DMS153 (cell line): ENCODE measurements around the gene DAPK3.
"Not testable (repeated sequence)": the region's sequence is repeated elsewhere in the genome, so short reads cannot be mapped to it uniquely, and the experiment has no call there.

ENCODE experiments used
- DNase-seq: peaks from one replicate; lab custom pipeline; 2025; lab: John Stamatoyannopoulos, UW

The DAPK3 gene

DNA sequence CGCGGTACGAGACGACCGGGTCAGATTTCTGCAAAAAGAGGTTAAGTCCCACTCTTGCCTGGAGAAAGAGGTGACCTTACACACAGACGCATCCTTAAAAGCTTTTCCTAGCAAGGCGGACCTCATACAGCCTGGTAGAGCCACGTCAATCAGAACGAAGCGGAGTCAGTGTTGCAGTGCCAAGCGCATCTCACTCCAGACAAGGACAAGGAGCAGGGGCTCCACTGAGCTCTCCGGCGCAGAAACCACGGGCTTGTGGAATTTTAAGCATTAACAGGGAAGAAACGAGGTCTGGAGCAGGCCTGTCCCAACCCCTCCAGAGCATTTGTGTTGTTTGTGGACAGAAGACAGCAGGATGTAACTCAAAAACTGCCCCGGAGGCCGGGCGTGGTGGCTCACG, 7.2 kb upstream of the DAPK3 start:
- DNase-seq: no peak

DNA sequence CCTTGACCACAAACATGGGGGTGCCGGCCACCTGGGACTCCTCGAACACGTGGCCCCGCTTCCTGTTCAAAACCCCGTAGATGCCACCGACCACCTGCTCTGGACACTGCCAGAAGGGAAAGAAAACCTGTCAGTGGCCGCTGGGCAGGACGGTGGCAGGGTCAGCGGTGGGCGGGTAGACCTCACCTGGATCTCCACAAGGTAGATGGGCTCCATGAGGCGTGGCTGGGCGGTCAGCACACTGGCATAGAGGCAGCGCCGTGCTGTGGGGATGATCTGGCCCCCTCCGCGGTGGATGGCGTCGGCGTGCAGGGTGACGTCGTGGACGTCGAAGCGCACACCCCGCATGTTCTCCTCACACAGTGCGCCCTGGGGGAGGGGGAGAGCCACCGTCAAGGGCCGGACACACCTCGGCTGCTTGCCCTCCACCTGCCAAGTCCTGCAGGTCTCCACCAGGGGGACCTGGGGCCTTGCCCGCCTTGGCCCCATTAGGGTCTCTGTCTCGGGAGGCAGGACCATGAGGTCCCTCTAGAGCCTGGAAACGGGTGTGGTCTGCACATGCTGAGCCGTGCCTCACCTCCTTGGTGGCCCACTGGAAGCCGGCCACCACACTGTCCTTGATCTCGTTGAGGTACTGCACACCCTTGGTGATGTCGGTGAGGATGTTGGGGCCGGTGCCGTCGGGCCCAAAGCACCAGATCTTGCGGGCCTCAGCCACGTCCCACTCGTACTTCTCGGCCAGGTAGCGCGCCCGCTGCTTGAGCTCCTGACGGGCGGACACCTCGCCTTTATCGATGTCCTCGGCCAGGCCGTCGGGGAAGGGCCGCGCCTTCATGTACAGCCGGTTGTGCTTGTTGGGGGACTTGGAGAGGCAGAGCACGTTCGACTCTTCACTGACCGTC, 6.6 kb upstream of the DAPK3 start:
- no peak for DNase-seq

DNA sequence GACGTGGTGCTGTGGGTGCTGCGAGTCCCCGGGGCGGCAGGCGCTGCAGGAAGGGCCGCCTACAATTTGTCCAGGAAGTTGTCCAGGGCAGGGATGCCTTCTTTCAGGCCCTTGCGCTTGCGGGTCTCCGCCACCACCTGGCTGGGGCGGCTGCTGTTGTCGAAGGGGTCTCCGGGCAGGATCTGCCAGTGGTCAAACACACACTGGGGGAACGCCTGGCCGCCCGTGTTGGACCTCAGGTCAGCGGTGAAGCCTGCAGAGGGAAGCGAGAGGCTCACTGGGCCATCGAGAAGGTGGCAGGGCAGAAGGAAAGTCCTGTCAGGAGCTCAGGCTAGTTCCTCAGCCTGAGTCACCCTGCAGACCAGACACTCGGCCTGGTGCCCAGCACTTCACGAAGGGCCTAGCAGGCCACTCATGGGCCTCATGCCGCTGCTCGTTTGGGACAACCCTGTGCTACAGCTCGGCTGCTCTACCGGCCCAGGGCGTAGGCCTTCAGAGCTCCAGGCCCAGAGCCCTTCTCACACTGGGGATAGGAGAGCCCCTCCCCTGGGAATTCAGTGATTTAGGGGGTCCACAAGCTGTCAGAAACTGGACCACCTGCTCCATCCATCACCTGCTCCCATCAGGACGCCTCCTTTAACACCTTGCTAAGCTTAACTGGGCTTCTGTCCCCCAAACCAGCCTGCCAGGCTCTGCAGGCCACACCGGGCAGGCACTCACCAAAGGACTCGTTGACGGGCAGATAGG, 5.8 kb upstream of the DAPK3 start:
- no peak for DNase-seq

DNA sequence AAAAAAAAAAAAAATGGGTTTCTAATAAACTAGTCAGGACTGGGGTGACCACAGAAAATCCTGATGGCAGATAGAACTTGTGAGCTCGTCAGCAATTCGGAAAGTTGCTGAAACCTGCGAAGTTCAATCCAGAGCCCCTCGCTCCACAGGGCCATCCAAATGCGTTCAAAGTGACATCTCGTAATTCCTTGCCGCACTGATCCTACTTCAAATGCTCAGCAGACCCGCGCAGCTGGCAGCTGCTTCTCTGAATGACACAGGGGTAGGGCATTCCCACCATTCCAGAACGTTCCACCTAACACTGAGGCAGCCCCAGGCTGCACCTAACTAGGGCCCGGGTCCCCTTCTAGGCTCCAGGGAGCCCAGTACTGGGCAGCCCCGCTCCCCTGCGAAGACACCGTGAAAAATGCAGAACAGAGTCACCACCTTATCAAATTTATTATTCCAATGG, 4.8 kb upstream of the DAPK3 start:
- DNase-seq: no peak

DNA sequence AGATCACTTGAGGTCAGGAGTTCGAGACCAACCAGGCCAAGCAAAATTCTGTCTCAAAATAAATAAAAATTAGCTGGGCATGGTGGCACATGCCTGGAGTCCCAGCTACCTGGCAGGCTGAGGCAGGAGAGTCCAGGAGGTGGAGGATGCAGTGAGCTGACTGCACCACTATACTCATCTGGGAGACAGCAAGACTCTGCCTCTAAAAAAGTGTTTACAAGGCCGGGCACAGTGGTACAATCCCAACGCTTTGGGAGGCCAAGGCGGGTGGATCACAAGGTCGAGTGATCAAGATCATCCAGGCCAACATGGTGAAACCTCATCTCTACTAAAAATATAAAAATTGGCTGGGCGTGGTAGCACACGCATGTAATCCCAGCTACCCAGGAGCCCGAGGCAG, 4.2 kb upstream of the DAPK3 start:
- no peak for DNase-seq

DNA sequence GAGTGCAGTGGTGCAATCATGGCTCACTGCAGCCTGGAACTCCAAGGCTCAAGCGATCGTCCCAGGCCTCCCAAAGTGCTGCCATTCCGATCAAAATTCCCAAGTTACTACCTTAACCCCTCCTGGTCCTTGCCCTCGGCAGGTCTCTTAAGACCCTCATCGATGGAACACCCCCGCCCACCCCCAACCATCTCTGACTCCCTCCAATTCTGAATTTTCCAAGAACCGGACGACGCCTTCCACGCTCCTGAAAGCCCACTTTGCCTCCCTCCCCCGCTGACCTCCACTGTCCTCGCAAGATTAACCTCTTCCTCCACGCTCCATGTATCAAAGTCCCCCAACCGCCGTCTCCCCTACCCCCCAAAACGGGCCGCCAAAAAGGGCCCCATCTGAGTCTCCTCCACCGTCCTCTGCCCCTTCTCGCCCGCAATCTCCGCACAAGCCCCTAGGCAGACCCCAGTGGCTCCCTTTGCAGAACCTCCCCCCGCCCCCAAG, 539 bp downstream of the DAPK3 start:
- DNase-seq: no peak

DNA sequence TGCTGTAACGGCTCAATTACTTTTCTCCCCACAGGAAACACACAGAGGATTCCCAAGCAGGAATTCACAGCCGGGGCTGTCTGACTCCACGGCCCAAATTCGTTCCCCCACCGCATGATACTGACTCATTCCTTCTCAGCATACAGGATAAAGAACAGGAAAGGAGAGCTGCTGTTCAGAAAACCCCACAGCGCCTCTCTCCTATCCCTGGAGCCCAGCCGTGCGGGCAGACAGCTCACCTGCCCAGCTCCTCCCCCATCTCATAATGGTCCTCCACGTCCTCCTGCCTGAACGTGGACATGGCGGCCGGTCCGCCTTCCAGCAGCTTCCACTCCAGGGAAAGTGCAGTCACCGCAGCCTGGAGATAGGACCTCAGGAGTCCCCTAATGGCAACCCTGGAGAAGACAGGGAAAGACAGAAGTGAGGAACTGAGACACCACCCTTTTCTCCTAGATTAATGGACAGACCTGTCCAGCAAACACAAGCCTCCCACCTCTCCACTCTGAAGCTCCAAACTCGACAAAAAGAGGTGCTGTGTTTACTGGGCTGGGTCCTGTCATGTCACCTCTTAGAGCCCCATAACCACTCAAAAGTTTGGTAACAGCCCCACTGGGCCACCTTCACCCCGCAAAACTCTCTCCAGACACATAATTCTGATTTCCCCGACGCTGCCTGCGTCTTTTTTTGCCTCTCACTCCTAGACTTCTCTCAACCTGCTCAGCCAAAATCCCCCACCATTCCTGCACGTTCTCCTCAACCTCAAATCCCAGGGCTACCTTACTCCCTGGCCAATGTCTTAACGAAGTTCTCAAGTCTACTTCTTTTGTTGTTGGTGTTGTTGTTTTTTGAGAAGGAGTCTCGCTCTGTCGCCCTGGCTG, 1.2 kb downstream of the DAPK3 start:
- no peak for DNase-seq

DNA sequence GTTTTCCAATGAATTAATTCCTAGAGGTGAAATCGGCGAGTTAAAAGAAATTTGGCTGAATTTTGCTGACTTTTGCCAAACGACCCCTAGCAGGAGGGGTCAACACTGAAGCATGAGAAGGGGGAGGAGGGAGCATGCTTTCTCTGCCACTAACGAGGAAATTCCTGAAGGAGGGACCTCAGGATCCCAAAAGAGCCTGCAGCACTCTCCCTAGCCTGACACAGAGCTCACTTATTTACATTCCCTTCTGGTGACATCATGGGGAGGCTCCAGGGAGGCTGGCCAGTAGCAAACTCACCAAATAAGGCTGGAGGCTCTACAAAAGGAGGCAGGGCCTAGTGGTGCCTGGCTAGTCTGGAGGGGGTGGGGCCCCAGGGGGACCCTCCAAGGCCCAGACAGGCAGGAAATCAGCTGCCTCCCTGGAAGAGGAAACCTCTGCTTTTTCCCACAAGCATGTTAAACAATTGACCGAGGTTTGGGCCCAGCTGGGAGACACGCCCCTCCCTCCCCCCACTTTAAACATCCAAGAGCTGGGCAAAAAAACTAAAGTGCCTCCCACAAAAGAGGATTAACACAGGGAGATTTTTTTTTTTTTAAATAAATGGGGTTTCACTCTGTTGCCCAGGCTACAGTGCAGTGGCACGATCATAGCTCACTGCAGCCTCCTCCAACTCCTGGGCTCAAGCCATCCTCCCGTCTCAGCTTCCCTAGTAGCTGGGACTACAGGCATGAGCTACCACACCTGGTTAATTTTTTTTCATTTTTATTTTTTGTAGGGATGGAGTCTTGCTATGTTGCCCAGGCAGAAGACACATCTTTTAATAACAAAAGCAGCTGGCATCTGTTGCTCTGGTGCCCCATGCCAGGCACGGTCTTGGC, 2.1 kb downstream of the DAPK3 start:
- DNase-seq: peak; percentile 45

DNA sequence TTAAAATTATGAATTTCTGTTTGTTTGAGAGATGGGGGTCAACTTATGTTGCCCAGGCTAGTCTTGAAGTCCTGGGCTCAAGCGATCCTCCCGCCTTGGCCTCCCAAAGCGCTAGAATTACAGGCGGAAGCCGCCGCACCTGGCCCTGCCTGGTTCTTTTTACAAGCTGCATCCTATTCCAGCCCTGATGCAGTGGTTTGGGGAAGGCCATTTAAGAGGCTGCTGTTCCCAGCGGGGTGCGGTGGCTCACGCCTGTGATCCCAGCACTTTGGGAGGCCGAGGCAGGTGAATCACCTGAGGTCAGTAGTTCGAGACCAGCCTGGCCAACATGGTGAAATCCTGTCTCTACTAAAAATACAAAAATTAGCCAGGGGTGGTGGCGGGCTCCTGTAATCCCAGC, 2.9 kb downstream of the DAPK3 start:
- not testable (repeated sequence) for DNase-seq

DNA sequence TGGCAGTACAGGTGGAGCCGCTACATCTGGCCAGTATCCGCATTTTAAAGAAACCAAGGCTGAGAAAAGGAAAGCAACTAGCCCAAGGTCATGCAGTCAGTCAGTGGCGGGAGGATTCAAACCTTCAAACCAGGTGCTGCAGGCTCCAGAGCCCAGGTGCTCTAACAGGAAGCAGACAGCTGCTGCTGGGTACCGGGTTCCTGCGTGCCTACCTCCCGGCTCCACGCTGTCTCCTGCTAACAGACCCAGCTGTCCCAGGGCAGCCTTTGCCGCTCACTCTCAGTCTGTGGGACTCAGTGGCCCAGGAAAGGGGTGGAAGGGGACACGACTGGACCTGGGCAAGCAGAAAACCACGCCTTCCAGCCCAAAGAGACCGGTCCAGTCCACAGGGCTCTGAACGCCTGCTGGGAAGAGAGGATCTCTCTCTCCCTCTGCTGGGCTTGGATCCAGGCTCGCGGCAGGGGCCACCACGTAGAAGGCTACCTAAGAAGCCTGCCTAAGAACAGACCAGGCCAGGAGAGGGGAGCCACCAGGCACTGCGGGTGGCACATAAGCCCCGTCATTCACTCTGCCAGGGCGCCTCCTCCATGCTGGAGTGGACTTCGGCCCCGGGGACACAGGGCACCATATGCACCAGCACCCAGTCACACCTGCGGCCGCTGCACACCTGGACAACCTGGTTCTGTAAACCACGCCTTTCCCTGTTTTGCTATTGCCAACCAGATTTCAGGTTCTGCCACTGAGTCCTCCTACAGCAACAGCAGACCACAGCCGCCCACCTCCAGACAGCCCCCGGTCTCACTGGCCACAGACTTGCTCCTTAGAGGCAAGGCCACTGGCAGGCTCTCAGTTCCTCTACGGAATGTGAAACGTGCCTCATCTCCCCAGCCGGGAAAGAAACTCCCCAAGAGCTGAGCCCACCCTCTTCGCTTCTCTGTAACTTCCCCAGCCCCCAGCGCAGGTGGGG, 4.6 kb downstream of the DAPK3 start:
- DNase-seq: no peak

DNA sequence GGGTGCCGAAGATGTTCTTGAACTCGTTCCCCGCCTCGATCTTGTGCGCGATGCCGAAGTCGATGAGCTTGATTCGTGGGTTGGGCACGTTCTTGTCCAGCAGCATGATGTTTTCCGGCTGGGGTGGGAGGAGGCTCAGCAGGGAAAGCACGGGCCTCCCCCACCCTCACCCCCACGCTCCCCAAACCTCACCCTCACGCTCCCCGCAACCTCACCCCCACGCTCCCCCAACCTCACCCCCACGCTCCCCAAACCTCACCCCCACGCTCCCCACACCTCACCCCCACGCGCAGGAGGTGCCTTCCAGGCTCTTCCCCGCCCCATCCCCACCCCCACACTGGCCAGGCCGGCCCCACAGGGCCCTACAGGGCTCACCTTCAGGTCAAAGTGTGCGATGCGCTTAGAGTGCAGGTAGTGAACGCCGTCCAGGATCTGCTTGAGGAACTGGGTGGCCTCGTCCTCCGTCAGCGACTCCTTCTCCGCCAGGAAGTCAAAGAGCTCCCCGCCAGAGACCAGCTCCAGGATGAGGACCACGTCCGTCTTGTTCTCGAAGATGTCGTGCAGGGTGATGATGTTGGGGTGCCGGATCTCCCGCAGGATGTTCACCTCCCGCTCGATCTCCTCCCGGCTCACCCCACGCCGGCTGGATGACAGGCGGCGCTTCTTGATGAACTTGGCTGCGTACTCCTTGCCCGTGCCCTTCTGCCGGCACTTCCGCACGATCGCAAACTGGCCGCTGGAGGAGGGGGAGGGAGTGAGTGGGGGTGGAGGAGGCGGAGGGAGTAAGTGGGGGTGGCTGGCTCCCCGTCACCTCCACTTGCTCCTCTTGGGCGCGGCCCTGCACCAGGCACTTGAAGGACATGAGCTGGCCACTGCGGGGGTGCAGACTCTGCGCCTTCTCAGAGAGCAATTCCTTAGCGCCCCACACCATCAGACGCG, 6.4 kb downstream of the DAPK3 start:
- no peak for DNase-seq

DNA sequence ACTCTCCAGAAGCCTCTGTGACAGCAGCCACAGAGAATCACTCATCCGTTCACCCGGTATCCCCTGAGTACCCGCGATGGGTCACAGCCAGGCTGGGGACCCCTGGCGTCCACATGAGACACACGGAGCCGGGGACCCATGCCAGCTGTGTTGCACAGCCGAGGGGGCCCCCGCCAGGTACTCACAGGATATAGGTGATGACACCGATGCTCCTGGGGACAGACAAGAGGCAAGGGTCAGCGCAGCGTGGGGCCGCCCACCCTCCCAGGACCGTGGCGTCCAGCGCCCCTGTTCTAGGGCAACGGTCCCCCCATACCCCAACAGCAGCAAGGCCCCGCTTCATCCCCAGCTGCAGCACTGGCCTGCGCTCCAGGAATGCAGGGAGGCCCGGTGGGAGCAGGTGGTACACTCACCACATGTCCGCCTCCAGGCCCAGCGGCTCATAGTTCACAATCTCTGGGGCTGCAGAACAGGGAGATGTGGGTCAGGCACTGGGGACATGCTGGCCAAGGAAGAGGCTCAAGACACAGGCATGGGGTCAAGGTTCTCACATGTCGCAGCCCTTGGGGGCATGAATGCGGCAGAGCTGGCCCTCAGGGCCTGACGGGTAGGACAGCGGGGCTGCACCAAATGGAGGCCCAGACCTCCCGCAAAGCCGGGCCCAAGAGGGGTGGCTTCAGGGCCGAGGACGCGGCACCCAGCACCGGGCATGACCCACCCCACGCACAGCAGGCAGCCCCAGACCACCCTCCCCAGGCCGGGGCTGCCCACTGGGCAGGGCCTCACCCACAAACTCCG, 7.2 kb downstream of the DAPK3 start:
- DNase-seq: no peak

DNA sequence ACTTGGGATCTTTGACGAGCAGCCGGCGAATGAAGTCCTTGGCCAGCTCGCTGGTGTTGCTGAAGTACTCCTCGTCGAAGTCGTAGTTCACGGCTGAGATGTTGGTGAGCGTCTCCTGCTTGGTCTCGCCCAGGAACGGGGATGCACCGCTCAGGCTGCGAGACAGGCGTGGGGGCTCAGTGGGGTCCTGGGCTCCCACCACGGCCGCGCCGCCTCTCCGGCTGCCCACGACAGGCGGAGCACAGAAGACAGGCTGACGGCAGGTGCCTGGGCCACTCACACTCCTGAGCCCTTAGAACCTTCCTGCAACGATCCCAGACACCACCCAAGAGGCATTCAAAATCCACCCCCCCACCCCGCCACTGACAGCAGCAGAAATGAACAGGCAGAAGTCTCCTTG, 9.9 kb downstream of the DAPK3 start:
- DNase-seq: no peak

DNA sequence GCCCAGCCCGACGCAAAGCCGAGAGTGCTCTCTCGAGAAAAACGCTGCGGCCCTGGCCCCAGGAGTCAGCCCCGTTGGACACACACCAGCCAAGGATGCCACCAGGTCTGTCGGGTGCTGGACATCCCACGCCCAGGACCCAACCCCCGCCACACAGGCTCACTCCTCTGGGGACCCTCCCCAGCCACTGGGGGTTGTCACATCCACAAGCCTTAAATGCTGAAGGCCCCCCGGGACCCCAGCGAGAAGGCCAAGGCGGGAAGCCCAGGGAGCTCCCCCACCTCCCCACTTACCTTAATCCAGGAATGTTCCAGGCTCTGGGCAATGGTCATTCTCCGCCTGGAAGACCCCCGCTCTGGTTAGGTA, 11.2 kb downstream of the DAPK3 start:
- DNase-seq: no peak

DNA sequence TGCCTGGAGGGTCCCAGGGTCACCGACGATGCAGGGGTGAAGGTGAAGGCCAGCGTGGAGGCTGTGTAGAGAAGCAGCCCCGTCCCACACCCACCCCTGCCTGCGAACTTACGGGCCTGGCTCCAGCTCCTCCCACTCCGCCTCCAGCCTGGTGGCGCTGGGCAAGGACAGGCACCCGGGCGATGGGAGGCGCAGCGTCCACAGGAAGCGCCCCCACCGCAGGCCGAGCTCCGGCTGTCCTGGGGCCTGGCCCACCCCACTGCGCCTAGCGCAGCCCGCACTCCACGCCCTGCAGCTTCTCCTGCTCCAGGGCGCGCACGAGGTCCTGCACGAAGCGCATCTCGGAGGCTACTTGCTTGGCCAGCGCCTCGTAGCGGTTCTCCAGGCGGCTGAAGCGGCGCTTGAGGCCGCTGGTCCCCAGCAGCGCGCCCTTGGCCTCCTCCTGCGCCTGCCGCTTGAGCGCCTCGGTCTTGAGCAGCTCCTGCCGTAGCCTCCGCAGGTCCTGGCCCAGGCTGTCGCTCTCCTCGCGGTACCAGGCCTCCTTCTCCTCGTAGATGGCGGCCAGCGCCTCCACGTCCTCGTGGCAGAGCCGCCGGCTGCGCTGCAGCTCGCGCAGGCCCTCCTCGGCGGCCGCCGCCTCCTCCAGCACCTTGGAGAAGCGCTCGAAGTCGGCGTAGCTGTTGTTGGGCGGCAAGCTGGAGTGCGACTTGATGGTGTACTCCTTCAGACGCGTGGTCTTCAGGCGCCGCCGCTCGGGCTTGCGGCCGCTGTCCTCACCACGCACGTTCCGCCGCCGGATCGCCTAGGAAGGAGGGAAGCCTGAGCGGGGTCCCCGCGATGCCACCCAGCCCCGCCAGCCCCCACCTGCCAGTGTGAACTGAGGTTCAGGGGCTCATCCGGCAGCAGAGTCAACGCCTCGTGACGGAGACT, 11.8 kb downstream of the DAPK3 start:
- DNase-seq: no peak

DNA sequence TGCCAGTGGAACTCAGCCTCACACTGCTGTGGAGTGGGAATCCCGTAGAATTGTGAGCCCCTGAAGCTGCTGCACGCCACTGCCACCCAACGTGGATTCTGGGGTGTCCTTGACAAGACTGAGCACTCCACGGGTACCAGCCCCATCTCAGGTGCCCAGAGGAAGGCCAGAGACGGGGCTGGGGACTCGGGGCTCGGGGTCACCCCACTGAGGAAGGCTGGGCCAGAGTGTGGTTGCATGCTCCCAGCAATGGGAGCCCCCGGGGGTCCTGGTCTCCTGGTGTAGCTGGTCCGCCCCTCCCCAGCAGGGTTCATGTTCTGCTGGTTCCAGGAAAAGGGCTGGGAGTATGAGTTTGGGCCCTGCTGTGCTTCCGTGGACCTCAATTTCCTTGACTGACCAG, 15.2 kb downstream of the DAPK3 start:
- DNase-seq: no peak

DNA sequence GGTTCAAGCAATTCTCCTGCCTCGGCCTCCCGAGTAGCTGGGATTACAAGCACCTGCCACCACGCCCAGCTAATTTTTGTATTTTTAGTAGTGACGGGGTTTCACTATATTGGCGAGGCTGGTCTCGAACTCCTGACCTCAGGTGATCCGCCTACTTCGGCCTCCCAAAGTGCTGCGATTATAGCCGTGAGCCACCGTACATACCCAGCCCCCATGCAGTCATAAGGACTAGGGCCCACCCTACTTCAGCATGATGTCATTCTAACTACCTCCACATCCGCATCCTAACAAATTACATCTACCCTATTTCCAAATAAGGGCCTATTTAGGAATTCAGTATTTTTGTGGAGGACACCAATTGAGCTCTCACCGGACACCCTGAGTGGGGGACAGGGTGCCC, 15.6 kb downstream of the DAPK3 start:
- not testable (repeated sequence) for DNase-seq
